Sigmoid colon (tissue), 4 donors: ENCODE data around the gene CLEC16A.

Source experiments
- EP300 ChIP-seq, 4 donors: sonication (generic); formaldehyde crosslinking; IDR thresholded peaks; one replicate each; pipeline ENCODE4 v1.6.1; 2017; ENCODE audit warnings: antibody characterized with exemption in 4 of 4
- POLR2AphosphoS5 ChIP-seq, 4 donors: sonication (generic); formaldehyde crosslinking; IDR thresholded peaks; one replicate each; pipeline ENCODE4 v1.6.1; 2017; ENCODE audit warnings: antibody characterized with exemption in 4 of 4
- TF ChIP-seq, protein P1 (sequence below), 4 experiments: fragments of 450-650 bp in 3 of 4; fragments of 200-600 bp in 1 of 4; IDR thresholded peaks; one replicate each; pipeline ENCODE4 v1.5.1; 2016 to 2019; ENCODE audit warnings: antibody characterized with exemption in 4 of 4, mild to moderate bottlenecking in 3 of 4, moderate library complexity in 2 of 4

DNA sequence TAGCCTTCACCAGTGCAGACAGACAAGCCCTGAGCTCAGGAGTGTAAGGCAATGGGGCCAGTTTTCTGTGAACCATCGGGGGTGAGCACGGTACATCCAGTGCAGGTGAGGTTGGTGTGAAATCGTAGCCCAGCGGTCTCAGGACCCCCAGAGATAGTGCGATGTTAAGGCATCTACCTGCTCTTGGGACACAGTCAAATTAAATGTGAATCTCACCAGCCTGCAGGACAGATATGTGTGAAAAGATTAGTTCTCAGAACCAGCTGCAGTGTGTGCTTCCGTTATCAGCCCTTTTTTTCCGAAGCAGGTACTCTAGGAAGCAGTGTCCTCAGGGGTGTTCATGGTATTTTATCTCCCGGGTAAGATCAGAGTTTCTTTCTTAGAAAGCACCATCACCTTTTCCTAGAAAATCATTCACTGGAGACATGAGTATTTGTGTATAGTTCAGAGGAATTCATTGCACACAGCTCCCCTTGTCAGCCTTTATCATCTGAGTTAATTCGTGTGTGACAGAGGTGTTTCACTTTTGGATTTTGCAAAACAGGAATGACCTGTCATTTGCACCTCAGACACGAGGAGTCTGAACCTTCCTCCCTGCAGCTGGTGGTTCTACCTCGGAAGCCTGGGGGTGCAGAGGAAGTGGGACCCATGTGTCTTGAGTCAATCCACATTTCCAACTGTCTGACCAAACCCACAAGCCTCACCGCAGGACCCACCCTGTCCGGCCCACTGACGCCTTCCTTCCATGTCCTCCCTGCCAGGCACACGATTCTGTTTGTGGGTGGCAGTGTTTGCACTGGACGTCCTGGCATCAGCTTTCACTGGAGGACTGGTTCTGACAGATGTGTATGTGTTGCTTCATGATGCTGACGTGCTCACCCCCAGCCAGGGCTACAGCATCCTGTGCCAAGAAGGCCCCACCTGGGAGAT lies 107.8 kb downstream of the CLEC16A start:
- TF ChIP-seq, protein P1, sequence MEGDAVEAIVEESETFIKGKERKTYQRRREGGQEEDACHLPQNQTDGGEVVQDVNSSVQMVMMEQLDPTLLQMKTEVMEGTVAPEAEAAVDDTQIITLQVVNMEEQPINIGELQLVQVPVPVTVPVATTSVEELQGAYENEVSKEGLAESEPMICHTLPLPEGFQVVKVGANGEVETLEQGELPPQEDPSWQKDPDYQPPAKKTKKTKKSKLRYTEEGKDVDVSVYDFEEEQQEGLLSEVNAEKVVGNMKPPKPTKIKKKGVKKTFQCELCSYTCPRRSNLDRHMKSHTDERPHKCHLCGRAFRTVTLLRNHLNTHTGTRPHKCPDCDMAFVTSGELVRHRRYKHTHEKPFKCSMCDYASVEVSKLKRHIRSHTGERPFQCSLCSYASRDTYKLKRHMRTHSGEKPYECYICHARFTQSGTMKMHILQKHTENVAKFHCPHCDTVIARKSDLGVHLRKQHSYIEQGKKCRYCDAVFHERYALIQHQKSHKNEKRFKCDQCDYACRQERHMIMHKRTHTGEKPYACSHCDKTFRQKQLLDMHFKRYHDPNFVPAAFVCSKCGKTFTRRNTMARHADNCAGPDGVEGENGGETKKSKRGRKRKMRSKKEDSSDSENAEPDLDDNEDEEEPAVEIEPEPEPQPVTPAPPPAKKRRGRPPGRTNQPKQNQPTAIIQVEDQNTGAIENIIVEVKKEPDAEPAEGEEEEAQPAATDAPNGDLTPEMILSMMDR (IDR thresholded peaks at IDR 0.05), result no peak
- no peak for TF ChIP-seq POLR2AphosphoS5 (IDR thresholded peaks at IDR 0.05)
- TF ChIP-seq EP300 (IDR thresholded peaks at IDR 0.05), result no peak
